Measurements from ENCODE around the gene GFRA4.

DNA sequence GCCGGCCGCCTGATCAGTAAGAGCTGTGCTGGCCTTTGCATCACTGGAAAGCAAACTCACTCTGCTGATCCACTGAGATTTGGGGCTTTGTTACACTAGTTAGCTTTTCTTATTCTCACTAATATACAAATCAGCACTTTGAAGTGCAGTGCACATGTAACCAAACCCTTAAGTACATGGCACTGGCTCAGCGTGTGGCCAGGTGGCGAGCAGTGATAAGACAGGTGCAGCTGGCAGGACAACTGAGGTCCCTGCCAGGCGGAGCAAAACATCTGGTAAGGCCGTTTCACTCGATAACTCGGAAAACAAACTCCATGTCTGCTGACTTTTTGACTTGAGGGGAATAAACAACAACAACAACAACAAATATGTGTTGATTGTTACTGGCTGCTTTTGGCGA lies 11.0 kb downstream of the GFRA4 start:
- TF ChIP-seq NFIC (IDR thresholded peaks at IDR 0.05) (no peak), TEAD4 (IDR thresholded peaks at IDR 0.05) (no peak), EP300 (IDR thresholded peaks at IDR 0.05; ENCODE audit: borderline replicate concordance) (no peak), RAD21 (IDR thresholded peaks at IDR 0.05; ENCODE audit: low read depth) (no peak), TAF1 (IDR thresholded peaks at IDR 0.05; ENCODE audit: low read depth) (no peak), CEBPB (IDR thresholded peaks at IDR 0.05) (no peak)
- TF ChIP-seq, protein P1, sequence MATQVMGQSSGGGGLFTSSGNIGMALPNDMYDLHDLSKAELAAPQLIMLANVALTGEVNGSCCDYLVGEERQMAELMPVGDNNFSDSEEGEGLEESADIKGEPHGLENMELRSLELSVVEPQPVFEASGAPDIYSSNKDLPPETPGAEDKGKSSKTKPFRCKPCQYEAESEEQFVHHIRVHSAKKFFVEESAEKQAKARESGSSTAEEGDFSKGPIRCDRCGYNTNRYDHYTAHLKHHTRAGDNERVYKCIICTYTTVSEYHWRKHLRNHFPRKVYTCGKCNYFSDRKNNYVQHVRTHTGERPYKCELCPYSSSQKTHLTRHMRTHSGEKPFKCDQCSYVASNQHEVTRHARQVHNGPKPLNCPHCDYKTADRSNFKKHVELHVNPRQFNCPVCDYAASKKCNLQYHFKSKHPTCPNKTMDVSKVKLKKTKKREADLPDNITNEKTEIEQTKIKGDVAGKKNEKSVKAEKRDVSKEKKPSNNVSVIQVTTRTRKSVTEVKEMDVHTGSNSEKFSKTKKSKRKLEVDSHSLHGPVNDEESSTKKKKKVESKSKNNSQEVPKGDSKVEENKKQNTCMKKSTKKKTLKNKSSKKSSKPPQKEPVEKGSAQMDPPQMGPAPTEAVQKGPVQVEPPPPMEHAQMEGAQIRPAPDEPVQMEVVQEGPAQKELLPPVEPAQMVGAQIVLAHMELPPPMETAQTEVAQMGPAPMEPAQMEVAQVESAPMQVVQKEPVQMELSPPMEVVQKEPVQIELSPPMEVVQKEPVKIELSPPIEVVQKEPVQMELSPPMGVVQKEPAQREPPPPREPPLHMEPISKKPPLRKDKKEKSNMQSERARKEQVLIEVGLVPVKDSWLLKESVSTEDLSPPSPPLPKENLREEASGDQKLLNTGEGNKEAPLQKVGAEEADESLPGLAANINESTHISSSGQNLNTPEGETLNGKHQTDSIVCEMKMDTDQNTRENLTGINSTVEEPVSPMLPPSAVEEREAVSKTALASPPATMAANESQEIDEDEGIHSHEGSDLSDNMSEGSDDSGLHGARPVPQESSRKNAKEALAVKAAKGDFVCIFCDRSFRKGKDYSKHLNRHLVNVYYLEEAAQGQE (IDR thresholded peaks at IDR 0.05; ENCODE audit: low read depth): no peak
- TF ChIP-seq, protein P2, sequence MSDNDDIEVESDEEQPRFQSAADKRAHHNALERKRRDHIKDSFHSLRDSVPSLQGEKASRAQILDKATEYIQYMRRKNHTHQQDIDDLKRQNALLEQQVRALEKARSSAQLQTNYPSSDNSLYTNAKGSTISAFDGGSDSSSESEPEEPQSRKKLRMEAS (IDR thresholded peaks at IDR 0.05): no peak
